ENCODE measurements around the gene CYP2C19.

Gene CYP2C19

DNA sequence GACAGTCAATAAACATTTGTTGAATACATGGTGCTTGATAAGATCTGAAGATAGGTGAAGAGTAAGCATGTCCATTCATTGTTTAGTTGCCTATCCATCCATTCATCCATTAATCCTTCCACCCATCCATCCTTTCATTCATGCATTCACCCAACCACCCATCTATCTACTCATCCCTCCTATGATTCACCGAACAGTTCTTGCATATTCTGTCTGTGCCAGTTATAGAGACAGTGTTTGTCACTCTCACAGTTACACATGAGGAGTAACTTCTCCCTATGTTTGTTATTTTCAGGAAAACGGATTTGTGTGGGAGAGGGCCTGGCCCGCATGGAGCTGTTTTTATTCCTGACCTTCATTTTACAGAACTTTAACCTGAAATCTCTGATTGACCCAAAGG, 90.0 kb downstream of the CYP2C19 start:
- TF ChIP-seq, protein P1, sequence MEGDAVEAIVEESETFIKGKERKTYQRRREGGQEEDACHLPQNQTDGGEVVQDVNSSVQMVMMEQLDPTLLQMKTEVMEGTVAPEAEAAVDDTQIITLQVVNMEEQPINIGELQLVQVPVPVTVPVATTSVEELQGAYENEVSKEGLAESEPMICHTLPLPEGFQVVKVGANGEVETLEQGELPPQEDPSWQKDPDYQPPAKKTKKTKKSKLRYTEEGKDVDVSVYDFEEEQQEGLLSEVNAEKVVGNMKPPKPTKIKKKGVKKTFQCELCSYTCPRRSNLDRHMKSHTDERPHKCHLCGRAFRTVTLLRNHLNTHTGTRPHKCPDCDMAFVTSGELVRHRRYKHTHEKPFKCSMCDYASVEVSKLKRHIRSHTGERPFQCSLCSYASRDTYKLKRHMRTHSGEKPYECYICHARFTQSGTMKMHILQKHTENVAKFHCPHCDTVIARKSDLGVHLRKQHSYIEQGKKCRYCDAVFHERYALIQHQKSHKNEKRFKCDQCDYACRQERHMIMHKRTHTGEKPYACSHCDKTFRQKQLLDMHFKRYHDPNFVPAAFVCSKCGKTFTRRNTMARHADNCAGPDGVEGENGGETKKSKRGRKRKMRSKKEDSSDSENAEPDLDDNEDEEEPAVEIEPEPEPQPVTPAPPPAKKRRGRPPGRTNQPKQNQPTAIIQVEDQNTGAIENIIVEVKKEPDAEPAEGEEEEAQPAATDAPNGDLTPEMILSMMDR (IDR thresholded peaks at IDR 0.05), result no peak

GRCh38 chr10:94853065-94853464, 90.6 kb downstream of the CYP2C19 start:
- TF ChIP-seq, protein P1 (IDR thresholded peaks at IDR 0.05), result no peak

DNA sequence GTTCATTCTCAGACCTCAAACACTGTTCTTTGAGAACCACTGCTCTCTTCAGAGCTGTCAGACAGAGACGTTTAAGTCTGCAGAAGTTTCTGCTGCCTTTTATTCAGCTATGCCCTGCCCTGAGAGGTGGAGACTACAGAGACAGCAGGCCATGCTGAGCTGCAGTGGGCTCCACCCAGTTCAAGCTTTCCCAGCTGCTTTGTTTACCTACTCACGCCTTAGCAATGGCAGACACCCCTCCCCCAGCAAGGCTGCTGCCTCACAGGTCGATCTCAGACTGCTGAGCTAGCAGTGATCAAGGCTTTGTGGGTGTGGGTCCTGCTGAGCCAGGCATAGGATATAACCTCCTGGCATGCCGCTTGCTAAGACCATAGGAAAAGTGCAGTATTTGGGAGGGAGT, 95.5 kb downstream of the CYP2C19 start:
- TF ChIP-seq, protein P1 (IDR thresholded peaks at IDR 0.05), result no peak

DNA sequence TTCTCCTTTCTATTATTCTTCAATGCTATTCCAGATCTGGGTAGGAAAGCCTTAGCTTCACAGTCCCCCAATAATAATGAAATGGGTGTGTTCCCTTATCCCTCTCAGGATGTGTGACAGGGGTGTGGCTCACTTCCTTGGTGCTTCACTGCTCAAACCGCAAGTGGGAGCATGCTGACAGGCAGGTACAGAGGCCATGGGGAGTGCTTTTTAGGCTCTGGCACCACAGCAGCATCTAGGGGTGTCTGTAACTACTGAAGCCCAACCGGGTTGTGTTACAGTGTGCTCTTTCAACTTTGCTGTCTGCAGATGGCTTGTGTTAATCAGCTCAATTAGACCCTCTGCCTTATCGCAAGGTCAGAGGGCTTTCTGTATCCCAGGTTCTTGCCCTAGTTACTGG, 96.6 kb downstream of the CYP2C19 start:
- TF ChIP-seq, protein P1 (IDR thresholded peaks at IDR 0.05), result no peak

DNA sequence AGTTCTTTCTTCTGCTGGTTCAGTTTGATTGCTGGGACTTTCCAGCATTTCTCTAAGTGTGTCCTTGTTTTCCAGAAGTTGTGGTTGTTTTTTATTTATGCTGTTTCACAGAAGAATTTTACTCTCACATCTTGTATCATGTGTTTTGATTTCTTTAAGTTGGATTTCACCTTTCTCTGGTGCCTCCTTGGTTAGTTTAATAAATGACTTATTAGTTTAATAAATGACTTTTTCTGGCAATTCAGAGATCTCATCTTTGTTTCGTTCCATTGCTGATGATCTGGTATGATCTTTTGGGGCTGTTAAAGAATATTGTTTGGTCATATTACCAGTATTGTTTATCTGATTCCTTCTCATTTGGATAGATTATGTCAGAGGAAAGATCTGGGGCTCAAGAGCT, 116.2 kb downstream of the CYP2C19 start:
- TF ChIP-seq, protein P1 (IDR thresholded peaks at IDR 0.05), result no peak

DNA sequence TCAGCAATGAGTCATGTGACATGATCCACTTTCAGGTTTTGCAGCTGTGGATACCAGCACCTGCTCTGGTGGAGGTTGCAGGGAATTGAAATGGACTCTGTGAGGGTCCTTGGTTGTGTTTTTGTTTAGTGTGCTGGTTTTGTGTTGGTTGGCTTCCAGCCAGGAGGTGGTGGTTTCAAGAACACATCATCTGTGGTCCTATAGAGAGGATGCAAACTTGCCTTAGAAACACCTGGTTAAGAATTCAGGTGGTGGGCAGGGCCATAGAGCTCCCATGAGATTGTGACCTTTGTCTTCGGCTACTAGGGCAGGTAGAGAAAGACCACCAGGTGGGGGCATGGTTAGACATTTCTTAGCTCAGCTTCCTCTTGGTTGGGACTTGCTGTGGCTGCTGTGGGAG, 116.7 kb downstream of the CYP2C19 start:
- TF ChIP-seq, protein P1 (IDR thresholded peaks at IDR 0.05), result no peak

DNA sequence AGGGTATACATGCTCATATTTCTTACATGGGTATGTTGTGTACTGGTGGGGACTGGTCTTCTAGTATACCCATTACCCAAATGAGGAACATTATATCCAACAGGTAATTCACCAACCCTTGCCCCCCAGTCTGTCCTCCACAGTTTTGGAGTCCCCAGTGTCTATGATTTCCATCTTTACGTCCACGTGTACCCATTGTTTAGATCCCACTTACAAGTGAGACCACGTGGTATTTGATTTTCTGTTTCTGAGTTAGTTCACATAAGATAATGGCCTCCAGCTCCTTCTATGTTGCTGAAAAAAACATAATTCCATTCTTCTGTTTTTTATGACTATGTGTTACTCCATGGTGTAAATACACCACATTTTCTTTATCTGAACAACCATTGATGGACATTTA, 126.6 kb downstream of the CYP2C19 start:
- TF ChIP-seq, protein P1 (IDR thresholded peaks at IDR 0.05), result no peak

DNA sequence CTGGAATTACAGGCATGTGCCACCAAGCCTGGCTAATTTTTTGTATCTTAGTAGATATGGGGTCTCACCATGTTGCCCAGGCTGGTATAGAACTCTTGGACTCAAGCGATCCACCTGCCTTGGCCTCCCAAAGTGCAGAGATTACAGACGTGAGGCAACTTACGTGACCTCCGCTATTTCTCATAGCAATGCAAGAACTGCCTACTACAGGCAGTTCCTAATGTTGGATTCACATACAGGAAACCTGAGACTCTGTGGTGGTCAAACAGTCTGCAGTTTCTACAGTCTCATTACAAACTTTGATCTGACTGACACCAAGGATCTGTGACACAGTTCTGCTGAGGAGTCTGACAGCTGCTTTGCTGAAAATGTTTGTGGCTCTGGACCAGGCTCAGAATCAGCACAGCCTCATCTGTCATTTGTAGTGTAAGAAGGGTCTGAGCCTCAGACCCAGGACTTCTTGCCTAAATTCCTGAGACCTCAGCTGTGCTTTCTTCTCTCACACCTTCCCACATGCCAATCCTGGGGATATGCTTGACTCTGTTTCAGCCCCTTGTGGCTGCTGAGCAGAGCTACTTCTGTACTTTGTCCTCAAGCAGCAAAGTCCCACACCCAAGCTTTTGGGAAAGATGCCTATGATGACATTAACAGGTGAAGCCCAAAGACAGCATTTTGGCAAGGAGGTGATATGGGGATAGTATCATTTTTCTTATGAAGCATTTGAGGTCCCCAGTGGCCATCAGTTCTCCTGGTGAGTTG, 128.0 kb downstream of the CYP2C19 start:
- TF ChIP-seq, protein P1 (IDR thresholded peaks at IDR 0.05), result no peak

Data from LNCAP (cell line).